KMS-11 (cell line): ENCODE data around the gene C1orf56.

ENCODE experiments used
- H2AFZ ChIP-seq: fragments of 200-600 bp; sonication (generic); 2 replicates; pipeline ENCODE4 v1.6.1; 2016; ENCODE audit warnings: antibody characterized with exemption, mixed run types, low read depth
- H3K27ac ChIP-seq: fragments of 200-600 bp; sonication (generic); 2 replicates; pipeline ENCODE4 v1.6.1; 2016; ENCODE audit warnings: mild to moderate bottlenecking, mixed run types
- H3K27me3 ChIP-seq: fragments of 200-600 bp; sonication (generic); 2 replicates; pipeline ENCODE4 v1.6.1; 2017; ENCODE audit warnings: mild to moderate bottlenecking, low read depth, mixed run types, moderate library complexity; ENCODE audit not compliant: insufficient read depth
- H3K36me3 ChIP-seq: fragments of 200-600 bp; sonication (generic); 2 replicates; pipeline ENCODE4 v1.6.1; 2017; ENCODE audit warnings: mild to moderate bottlenecking, mixed run types; ENCODE audit not compliant: insufficient read depth
- H3K4me1 ChIP-seq: fragments of 200-600 bp; sonication (generic); 2 replicates; pipeline ENCODE4 v1.6.1; 2016; ENCODE audit warnings: mild to moderate bottlenecking, low read depth, mixed run types; ENCODE audit not compliant: poor library complexity, severe bottlenecking
- H3K4me2 ChIP-seq: fragments of 200-600 bp; sonication (generic); 2 replicates; pipeline ENCODE4 v1.7.0; 2016; ENCODE audit warnings: mild to moderate bottlenecking, mixed run types
- H3K4me3 ChIP-seq: fragments of 200-600 bp; sonication (generic); IDR thresholded peaks from 2 replicates; pipeline ENCODE4 v1.6.1; 2017; ENCODE audit warnings: low read depth, low read length, mixed read lengths; ENCODE audit not compliant: insufficient read depth
- H3K79me2 ChIP-seq: fragments of 200-600 bp; sonication (generic); 2 replicates; pipeline ENCODE4 v1.6.1; 2016; ENCODE audit warnings: low read depth, mixed run types; ENCODE audit not compliant: insufficient read depth
- H3K9ac ChIP-seq: fragments of 200-600 bp; sonication (generic); 2 replicates; pipeline ENCODE4 v1.6.1; 2016; ENCODE audit warnings: mild to moderate bottlenecking, mixed run types
- H4K20me1 ChIP-seq: fragments of 200-600 bp; sonication (generic); 2 replicates; pipeline ENCODE4 v1.6.1; 2016; ENCODE audit warnings: mild to moderate bottlenecking, mixed run types; ENCODE audit not compliant: insufficient read depth
- TF ChIP-seq, protein P1 (sequence below): fragments of 200-600 bp; sonication (generic); conservative IDR thresholded peaks from 2 replicates; pipeline ENCODE4 v1.6.1; 2017; ENCODE audit warnings: low read depth, mild to moderate bottlenecking, antibody characterized with exemption, low read length, moderate library complexity, mixed read lengths

Gene C1orf56

GRCh38 chr1:151048645-151049032, 1.1 kb downstream of the C1orf56 start:
- Histone ChIP-seq H3K4me1 (peaks cover 26% of the 10 kb centered on the region), H3K4me3 (no peak overlapping the region), H2AFZ (peak overlapping the region; percentile 71; the same call in 1 of the 2 replicates), H3K27me3 (no peaks in the 10 kb centered on the region), H3K27ac (no peak overlapping the region; the same call in 1 of the 2 replicates), H3K4me2 (peak overlapping the region; percentile 41; the same call in 1 of the 2 replicates), H3K36me3 (peaks cover 10% of the 10 kb centered on the region; the same call in 1 of the 2 replicates), H3K9ac (no peak overlapping the region; the same call in 1 of the 2 replicates), H3K79me2 (no peaks in the 10 kb centered on the region), H4K20me1 (no peaks in the 10 kb centered on the region)
- TF ChIP-seq, protein P1, sequence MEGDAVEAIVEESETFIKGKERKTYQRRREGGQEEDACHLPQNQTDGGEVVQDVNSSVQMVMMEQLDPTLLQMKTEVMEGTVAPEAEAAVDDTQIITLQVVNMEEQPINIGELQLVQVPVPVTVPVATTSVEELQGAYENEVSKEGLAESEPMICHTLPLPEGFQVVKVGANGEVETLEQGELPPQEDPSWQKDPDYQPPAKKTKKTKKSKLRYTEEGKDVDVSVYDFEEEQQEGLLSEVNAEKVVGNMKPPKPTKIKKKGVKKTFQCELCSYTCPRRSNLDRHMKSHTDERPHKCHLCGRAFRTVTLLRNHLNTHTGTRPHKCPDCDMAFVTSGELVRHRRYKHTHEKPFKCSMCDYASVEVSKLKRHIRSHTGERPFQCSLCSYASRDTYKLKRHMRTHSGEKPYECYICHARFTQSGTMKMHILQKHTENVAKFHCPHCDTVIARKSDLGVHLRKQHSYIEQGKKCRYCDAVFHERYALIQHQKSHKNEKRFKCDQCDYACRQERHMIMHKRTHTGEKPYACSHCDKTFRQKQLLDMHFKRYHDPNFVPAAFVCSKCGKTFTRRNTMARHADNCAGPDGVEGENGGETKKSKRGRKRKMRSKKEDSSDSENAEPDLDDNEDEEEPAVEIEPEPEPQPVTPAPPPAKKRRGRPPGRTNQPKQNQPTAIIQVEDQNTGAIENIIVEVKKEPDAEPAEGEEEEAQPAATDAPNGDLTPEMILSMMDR: peak; percentile 64

GRCh38 chr1:151049458-151049857, 1.9 kb downstream of the C1orf56 start:
- Histone ChIP-seq H3K4me3 (no peak overlapping the region), H3K27me3 (no peaks in the 10 kb centered on the region), H3K27ac (no peak overlapping the region), H3K4me1 (peaks cover 26% of the 10 kb centered on the region), H4K20me1 (no peaks in the 10 kb centered on the region), H3K4me2 (no peak overlapping the region), H3K36me3 (peaks cover 17% of the 10 kb centered on the region; the same call in 1 of the 2 replicates), H2AFZ (no peak overlapping the region), H3K79me2 (no peaks in the 10 kb centered on the region), H3K9ac (no peak overlapping the region)
- TF ChIP-seq, protein P1: no peak

DNA sequence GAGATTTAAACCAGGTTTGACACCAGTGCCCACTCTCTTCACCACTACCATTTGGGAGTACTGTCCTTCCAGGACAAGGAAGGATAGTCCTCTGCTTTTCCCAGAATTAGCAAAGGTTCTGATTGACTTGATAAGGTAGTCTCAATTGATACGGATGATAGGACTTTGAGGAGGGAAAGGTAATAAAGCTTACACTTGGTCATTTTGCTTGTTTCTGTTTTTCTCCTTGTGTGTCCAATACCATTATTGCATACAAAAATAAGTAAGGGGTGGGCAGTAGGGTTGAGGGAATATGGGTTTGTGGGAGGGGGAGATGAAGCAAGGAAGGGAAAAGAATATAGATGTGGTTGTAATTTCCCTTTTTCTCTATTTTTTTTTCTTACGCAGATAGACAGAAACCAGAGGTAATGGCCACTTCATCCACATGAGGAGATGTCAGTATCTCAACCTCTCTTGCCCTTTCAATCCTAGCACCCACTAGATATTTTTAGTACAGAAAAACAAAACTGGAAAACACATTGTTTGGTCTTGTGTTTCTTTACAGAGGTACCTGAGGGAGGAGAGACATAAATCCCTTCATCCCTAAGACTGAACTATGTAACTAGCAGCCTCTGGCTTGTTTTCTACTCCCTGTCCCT, 2.6 kb downstream of the C1orf56 start:
- Histone ChIP-seq H3K4me2 (peak overlapping the region; percentile 1; the same call in 1 of the 2 replicates), H3K36me3 (peaks cover 22% of the 10 kb centered on the region; the same call in 1 of the 2 replicates), H4K20me1 (no peaks in the 10 kb centered on the region)

GRCh38 chr1:151051356-151052009, 3.9 kb downstream of the C1orf56 start:
- H3K36me3 ChIP-seq: peaks cover 28% of the 10 kb centered on the region; the same call in 1 of the 2 replicates
- no peak overlapping the region for H3K4me2 ChIP-seq
- TF ChIP-seq, protein P1: no peak
- no peak overlapping the region for H3K9ac ChIP-seq
- peaks cover 37% of the 10 kb centered on the region for H3K4me1 ChIP-seq
- peaks cover 10% of the 10 kb centered on the region for H3K79me2 ChIP-seq
- peak overlapping the region; percentile 3 for H3K4me3 ChIP-seq
- no peaks in the 10 kb centered on the region for H3K27me3 ChIP-seq
- H2AFZ ChIP-seq: no peak overlapping the region
- H4K20me1 ChIP-seq: peaks cover 5% of the 10 kb centered on the region; the same call in 1 of the 2 replicates
- no peak overlapping the region for H3K27ac ChIP-seq

More for the DNA sequence above, 2.6 kb downstream of the C1orf56 start:
- TF ChIP-seq, protein P1: no peak
- no peak overlapping the region for H2AFZ ChIP-seq
- H3K4me1 ChIP-seq: peaks cover 26% of the 10 kb centered on the region
- peak overlapping the region; percentile 3 for H3K4me3 ChIP-seq
- no peak overlapping the region for H3K9ac ChIP-seq
- no peak overlapping the region; the same call in 1 of the 2 replicates for H3K27ac ChIP-seq
- H3K79me2 ChIP-seq: no peaks in the 10 kb centered on the region
- H3K27me3 ChIP-seq: no peaks in the 10 kb centered on the region
